GM21786 (cell line): Measurements from ENCODE around the gene TTC23L.

Experiments
- ATAC-seq: cut with Tn5 transposase; IDR thresholded peaks from one replicate; pipeline ENCODE4 v1.9.1; 2021; ENCODE audit not compliant: unreplicated experiment

Gene TTC23L

GRCh38 chr5:34832568-34832967, 6.4 kb upstream of the TTC23L start:
- no peak for ATAC-seq

- ATAC-seq = no peak
Measured at GRCh38 chr5:34833090-34833489, 5.9 kb upstream of the TTC23L start.

- no peak for ATAC-seq
Measured at GRCh38 chr5:34833976-34834793, 4.8 kb upstream of the TTC23L start.

- ATAC-seq = no peak
Measured at GRCh38 chr5:34834794-34835089, 4.2 kb upstream of the TTC23L start.

GRCh38 chr5:34835664-34836063, 3.3 kb upstream of the TTC23L start:
- ATAC-seq = no peak

GRCh38 chr5:34841816-34842215, 2.9 kb downstream of the TTC23L start:
- no peak for ATAC-seq

- ATAC-seq = no peak
Measured at GRCh38 chr5:34842554-34842953, 3.6 kb downstream of the TTC23L start.

- no peak for ATAC-seq
Measured at GRCh38 chr5:34843497-34843896, 4.5 kb downstream of the TTC23L start.

GRCh38 chr5:34844106-34844505, 5.1 kb downstream of the TTC23L start:
- no peak for ATAC-seq

- no peak for ATAC-seq
Measured at GRCh38 chr5:34844999-34845398, 6.0 kb downstream of the TTC23L start.

- ATAC-seq = no peak
Measured at GRCh38 chr5:34847056-34847455, 8.1 kb downstream of the TTC23L start.

GRCh38 chr5:34847552-34847951, 8.6 kb downstream of the TTC23L start:
- no peak for ATAC-seq

- no peak for ATAC-seq
Measured at GRCh38 chr5:34848230-34848629, 9.3 kb downstream of the TTC23L start.

- ATAC-seq = no peak
Measured at GRCh38 chr5:34849253-34849652, 10.3 kb downstream of the TTC23L start.

GRCh38 chr5:34854459-34855174, 15.7 kb downstream of the TTC23L start:
- peak; percentile 91 for ATAC-seq

- ATAC-seq = no peak
Measured at GRCh38 chr5:34857161-34857560, 18.2 kb downstream of the TTC23L start.

- ATAC-seq = no peak
Measured at GRCh38 chr5:34857894-34858293, 18.9 kb downstream of the TTC23L start.

GRCh38 chr5:34858790-34859189, 19.8 kb downstream of the TTC23L start:
- ATAC-seq = no peak

- no peak for ATAC-seq
Measured at GRCh38 chr5:34859253-34859652, 20.3 kb downstream of the TTC23L start.

- no peak for ATAC-seq
Measured at GRCh38 chr5:34863946-34864345, 25.0 kb downstream of the TTC23L start.

GRCh38 chr5:34865091-34865490, 26.1 kb downstream of the TTC23L start:
- no peak for ATAC-seq

GRCh38 chr5:34866989-34867471, 28.1 kb downstream of the TTC23L start:
- no peak for ATAC-seq
